A549 (cell line): ENCODE data around the gene TRAPPC6A. TPM values are rescaled to one million over a fixed set of nuclear protein-coding genes. Genes with fewer than 3 reads are reported as not detected.

ENCODE experiments used
- ATAC-seq, 2 experiments: fragments of 200-7000 bp in 1 of 2; fragments of >200 bp in 1 of 2; cut with Nextera tagmentation in 1 of 2; cut with Tn5 transposase in 1 of 2; 3 replicates each; pipeline versions ENCODE4 v1.8.0 to v1.9.1; 2018 to 2020; ENCODE audit warnings: mild to moderate bottlenecking in 1 of 2, moderate library complexity in 1 of 2
- CTCF ChIA-PET: fragments of 300-600 bp; sonication (Branson Sonifier 250); formaldehyde crosslinking; extraction: SDS; loops from one replicate; lab custom pipeline; 2021; ENCODE audit warnings: antibody characterized with exemption, inconsistent platforms; lab: Yijun Ruan, JAX
- POLR2A ChIA-PET: fragments of 350-600 bp; formaldehyde crosslinking; extraction: SDS; loops from one replicate; lab custom pipeline; 2021; ENCODE audit warnings: antibody characterized with exemption, inconsistent platforms; lab: Yijun Ruan, JAX
- DNase-seq, 2 experiments: peaks; one replicate each; pipeline versions ENCODE4 v3.0.0 to v3.0.0-alpha.2; 2011 to 2016; ENCODE audit warnings: low read depth in 1 of 2, low spot score in 1 of 2
- FAIRE-seq: peaks from 2 replicates; lab custom pipeline; 2011; peaks lifted over from hg19 to GRCh38; lab: Jason Lieb, UNC
- H3K27ac ChIP-seq, 2 experiments: fragments of >200 bp; sonication (Bioruptor Twin); formaldehyde crosslinking; 3 replicates each; pipeline ENCODE4 v1.5.1; 2016 to 2017
- H3K4me1 ChIP-seq: fragments of >200 bp; sonication (Bioruptor Twin); formaldehyde crosslinking; 3 replicates; pipeline ENCODE4 v1.6.1; 2016
- H3K4me2 ChIP-seq: fragments of >200 bp; sonication (Bioruptor Twin); formaldehyde crosslinking; 3 replicates; pipeline ENCODE4 v1.6.1; 2016
- H3K4me3 ChIP-seq: fragments of >200 bp; sonication (Bioruptor Twin); formaldehyde crosslinking; 3 replicates; pipeline ENCODE4 v1.5.1; 2016
- H3K9me3 ChIP-seq: fragments of >200 bp; sonication (Bioruptor Twin); formaldehyde crosslinking; 3 replicates; pipeline ENCODE4 v1.6.1; 2016
- CHD4 ChIP-seq: fragments of 200-600 bp; sonication (generic); IDR thresholded peaks from 2 replicates; pipeline ENCODE4 v1.6.1; 2016; ENCODE audit warnings: antibody characterized with exemption, mild to moderate bottlenecking, borderline replicate concordance
- EHF ChIP-seq: fragments of 250-450 bp; sonication (Bioruptor Pico); IDR thresholded peaks from 2 replicates; pipeline ENCODE4 v1.5.0; 2020; ENCODE audit warnings: mild to moderate bottlenecking
- ESRRA ChIP-seq: fragments of 150-350 bp; IDR thresholded peaks from 2 replicates; pipeline ENCODE4 v1.6.1; 2014; ENCODE audit warnings: mild to moderate bottlenecking, low read length, borderline replicate concordance
- GATA3 ChIP-seq: IDR thresholded peaks from 2 replicates; pipeline ENCODE4 v1.6.1; 2012; ENCODE audit warnings: borderline replicate concordance
- HDAC2 ChIP-seq: fragments of 200-600 bp; sonication (generic); IDR thresholded peaks from 2 replicates; pipeline ENCODE4 v1.6.1; 2016
- HOXA7 ChIP-seq: fragments of 250-450 bp; sonication (Bioruptor Pico); IDR thresholded peaks from 2 replicates; pipeline ENCODE4 v1.5.0; 2020; ENCODE audit warnings: mild to moderate bottlenecking, moderate library complexity
- KDM1A ChIP-seq: fragments of 200-600 bp; sonication (generic); IDR thresholded peaks from 2 replicates; pipeline ENCODE4 v1.6.1; 2016; ENCODE audit warnings: low read depth, mild to moderate bottlenecking
- KDM5A ChIP-seq: fragments of 200-600 bp; sonication (generic); IDR thresholded peaks from 2 replicates; pipeline ENCODE4 v1.6.1; 2016; ENCODE audit warnings: antibody characterized with exemption, mild to moderate bottlenecking
- MYC ChIP-seq: IDR thresholded peaks from 2 replicates; pipeline ENCODE4 v1.6.1; 2012; ENCODE audit warnings: mild to moderate bottlenecking, inconsistent platforms, low read length, improper control_type of control experiment, borderline replicate concordance
- NFE2L2 ChIP-seq: fragments of 150-350 bp; conservative IDR thresholded peaks from 2 replicates; pipeline ENCODE4 v1.6.1; 2014; ENCODE audit warnings: low read length
- NR3C1 ChIP-seq: fragments of >200 bp; sonication (Bioruptor Twin); formaldehyde crosslinking; IDR thresholded peaks from 3 replicates; pipeline ENCODE4 v1.6.1; 2017
- POLR2A ChIP-seq: IDR thresholded peaks from 2 replicates; pipeline ENCODE4 v1.6.1; 2012; ENCODE audit warnings: mild to moderate bottlenecking, low read length
- POLR2AphosphoS2 ChIP-seq: conservative IDR thresholded peaks from 2 replicates; pipeline ENCODE4 v1.6.1; 2012; ENCODE audit warnings: low read length, improper control_type of control experiment, inconsistent platforms
- RAD21 ChIP-seq, 2 experiments: fragments of >200 bp in 1 of 2; sonication (Bioruptor Twin) in 1 of 2; formaldehyde crosslinking in 1 of 2; IDR thresholded peaks in 1 of 2; conservative IDR thresholded peaks in 1 of 2; 2 replicates in 1 of 2; 3 replicates in 1 of 2; pipeline ENCODE4 v1.6.1; 2012 to 2018; ENCODE audit warnings: inconsistent platforms in 1 of 2
- SMC3 ChIP-seq: fragments of >200 bp; sonication (Bioruptor Twin); formaldehyde crosslinking; IDR thresholded peaks from 3 replicates; pipeline ENCODE4 v1.6.1; 2018; ENCODE audit warnings: inconsistent platforms
- TP53 ChIP-seq: fragments of 250-450 bp; sonication (Bioruptor Pico); IDR thresholded peaks from 2 replicates; pipeline ENCODE4 v1.5.0; 2021; ENCODE audit warnings: mild to moderate bottlenecking, moderate library complexity
- ZC3H11A ChIP-seq: fragments of 450-650 bp; IDR thresholded peaks from 2 replicates; pipeline ENCODE4 v1.6.1; 2014; ENCODE audit warnings: antibody characterized with exemption, mild to moderate bottlenecking
- ZFP36 ChIP-seq: fragments of 450-650 bp; IDR thresholded peaks from 2 replicates; pipeline ENCODE4 v1.6.1; 2014; ENCODE audit warnings: borderline replicate concordance; ENCODE audit not compliant: partially characterized antibody
- ZNF302 ChIP-seq: fragments of 250-450 bp; sonication (Bioruptor Pico); IDR thresholded peaks from 2 replicates; pipeline ENCODE4 v1.9.0; 2021; ENCODE audit warnings: inconsistent platforms, mild to moderate bottlenecking, moderate library complexity
- ZSCAN20 ChIP-seq: fragments of 250-450 bp; sonication (Bioruptor Pico); IDR thresholded peaks from 2 replicates; pipeline ENCODE4 v1.8.0; 2022; ENCODE audit warnings: mild to moderate bottlenecking, moderate library complexity
- WGBS: methylation state at CpG from one replicate; pipeline ENCODE4 v1.1.6; 2017; ENCODE audit errors: missing lambda C conversion rate; 5-methylcytosine and 5-hydroxymethylcytosine counted together
- polyA plus RNA-seq, 4 experiments: library from polyadenylated mRNA; depleted of rRNA in 3 of 4; stranded (reverse); fragments of >200 nt; fragmentation: RNase III in 1 of 4; extraction: RNeasy Plus Mini Kit Qiagen cat#74134 plus additional on column Dnase treatment in 1 of 4; gene quantifications; 2 replicates in 3 of 4; 3 replicates in 1 of 4; pipeline ENCODE4 v1.2.3, GENCODE V29; 2011 to 2017
- TF ChIP-seq, protein P1 (sequence below): fragments of 200-600 bp; sonication (generic); IDR thresholded peaks from 2 replicates; pipeline ENCODE4 v1.6.1; 2016; ENCODE audit warnings: antibody characterized with exemption, mild to moderate bottlenecking, moderate library complexity
- TF ChIP-seq, protein P2 (sequence below): fragments of 450-650 bp; IDR thresholded peaks from 2 replicates; pipeline ENCODE4 v1.6.1; 2014; ENCODE audit warnings: antibody characterized with exemption
- TF ChIP-seq, protein P3 (sequence below): fragments of >200 bp; sonication (Bioruptor Twin); formaldehyde crosslinking; IDR thresholded peaks from 3 replicates; pipeline ENCODE4 v1.5.1; 2016

Gene TRAPPC6A
- polyA plus RNA-seq, 2 of the 4 experiments (the other 2 are of a cell fraction), result 28.5 to 29.8 TPM

DNA sequence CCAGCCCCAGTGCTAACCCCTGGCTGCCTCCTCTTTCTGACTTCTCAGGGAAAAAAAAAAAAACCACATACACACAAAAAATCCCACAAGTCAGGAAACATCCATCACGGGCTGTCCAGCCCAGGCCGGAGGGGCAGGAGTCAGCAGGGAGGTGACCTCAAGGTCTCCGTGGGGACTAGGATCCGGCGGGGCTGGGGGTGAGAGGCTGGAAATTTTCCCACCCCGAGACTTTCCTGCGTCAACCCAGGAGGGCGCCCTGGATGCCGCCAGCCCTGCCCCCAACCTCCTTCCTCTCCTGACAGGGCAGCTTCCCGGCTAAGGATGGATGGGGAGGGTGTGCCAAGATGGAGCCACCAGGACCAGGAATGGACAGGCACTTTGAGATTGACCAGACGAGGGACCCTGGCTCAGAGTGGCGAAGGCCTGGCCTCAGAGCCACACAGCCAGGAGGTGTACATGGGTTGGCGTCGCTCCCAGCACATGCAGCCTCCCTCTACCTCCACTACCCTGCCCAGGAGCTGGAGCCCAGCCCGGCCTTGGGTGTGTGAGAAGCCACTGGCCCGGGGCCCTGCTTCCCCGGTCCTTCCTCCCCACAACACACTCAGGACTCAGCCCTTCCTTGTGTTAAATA, 33.8 kb upstream of the TRAPPC6A start (continued):
- TF ChIP-seq, protein P1, sequence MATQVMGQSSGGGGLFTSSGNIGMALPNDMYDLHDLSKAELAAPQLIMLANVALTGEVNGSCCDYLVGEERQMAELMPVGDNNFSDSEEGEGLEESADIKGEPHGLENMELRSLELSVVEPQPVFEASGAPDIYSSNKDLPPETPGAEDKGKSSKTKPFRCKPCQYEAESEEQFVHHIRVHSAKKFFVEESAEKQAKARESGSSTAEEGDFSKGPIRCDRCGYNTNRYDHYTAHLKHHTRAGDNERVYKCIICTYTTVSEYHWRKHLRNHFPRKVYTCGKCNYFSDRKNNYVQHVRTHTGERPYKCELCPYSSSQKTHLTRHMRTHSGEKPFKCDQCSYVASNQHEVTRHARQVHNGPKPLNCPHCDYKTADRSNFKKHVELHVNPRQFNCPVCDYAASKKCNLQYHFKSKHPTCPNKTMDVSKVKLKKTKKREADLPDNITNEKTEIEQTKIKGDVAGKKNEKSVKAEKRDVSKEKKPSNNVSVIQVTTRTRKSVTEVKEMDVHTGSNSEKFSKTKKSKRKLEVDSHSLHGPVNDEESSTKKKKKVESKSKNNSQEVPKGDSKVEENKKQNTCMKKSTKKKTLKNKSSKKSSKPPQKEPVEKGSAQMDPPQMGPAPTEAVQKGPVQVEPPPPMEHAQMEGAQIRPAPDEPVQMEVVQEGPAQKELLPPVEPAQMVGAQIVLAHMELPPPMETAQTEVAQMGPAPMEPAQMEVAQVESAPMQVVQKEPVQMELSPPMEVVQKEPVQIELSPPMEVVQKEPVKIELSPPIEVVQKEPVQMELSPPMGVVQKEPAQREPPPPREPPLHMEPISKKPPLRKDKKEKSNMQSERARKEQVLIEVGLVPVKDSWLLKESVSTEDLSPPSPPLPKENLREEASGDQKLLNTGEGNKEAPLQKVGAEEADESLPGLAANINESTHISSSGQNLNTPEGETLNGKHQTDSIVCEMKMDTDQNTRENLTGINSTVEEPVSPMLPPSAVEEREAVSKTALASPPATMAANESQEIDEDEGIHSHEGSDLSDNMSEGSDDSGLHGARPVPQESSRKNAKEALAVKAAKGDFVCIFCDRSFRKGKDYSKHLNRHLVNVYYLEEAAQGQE, result no peak
- TF ChIP-seq TP53 (CRISPR knock-in tag), result no peak
- no peak for TF ChIP-seq EHF (CRISPR knock-in tag)

DNA sequence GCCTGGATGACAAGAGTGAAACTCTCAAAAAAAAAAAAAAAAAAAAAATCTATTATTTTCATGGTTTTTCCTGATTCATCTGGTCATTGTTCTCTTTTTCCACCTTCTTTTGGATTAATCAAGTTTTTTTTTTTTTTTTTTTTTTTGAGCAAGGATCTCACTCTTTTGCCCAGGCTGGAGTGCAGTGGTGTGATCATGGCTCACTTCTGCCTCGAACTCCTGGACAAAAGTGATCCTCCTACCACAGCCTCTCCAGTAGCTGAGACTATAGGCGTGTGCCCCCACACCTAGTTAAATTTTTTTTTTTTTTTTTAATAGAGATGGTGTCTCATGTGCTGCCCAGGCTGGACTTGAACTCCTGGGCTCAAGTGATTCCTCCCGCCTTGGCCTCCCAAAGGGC, 28.3 kb upstream of the TRAPPC6A start:
- ChIA-PET CTCF (interaction anchor here (0.6 to 1.2 kb wide), 4 partner anchors 50 to 214 kb away, joined by 3 to 4 read pairs (median 3); no protein-coding TSS in a partner anchor), POLR2A (no interaction called here)
- 67% methylated on average over 3 of the region's 3 CpGs for WGBS
- no peak overlapping the region for H3K4me3 ChIP-seq
- peaks cover 13% of the 10 kb centered on the region; the same call in 2 of the 3 replicates for H3K4me1 ChIP-seq
- TF ChIP-seq, protein P1, result no peak
- TF ChIP-seq SMC3 (no peak), KDM5A (no peak), RAD21 (conservative IDR thresholded peaks at IDR 0.05 in 1 of 2, IDR thresholded peaks at IDR 0.05 in 1 of 2) (no peak), KDM1A (no peak), ZFP36 (no peak), NFE2L2 (no peak), POLR2AphosphoS2 (no peak), HOXA7 (CRISPR knock-in tag) (no peak)
- TF ChIP-seq, protein P2, sequence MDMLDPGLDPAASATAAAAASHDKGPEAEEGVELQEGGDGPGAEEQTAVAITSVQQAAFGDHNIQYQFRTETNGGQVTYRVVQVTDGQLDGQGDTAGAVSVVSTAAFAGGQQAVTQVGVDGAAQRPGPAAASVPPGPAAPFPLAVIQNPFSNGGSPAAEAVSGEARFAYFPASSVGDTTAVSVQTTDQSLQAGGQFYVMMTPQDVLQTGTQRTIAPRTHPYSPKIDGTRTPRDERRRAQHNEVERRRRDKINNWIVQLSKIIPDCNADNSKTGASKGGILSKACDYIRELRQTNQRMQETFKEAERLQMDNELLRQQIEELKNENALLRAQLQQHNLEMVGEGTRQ, result no peak
- H3K9me3 ChIP-seq, result no peaks in the 10 kb centered on the region
- H3K27ac ChIP-seq, result no peak overlapping the region
- DNase-seq (no peak), ATAC-seq (no peak), FAIRE-seq (no peak)
- H3K4me2 ChIP-seq, result no peak overlapping the region

DNA sequence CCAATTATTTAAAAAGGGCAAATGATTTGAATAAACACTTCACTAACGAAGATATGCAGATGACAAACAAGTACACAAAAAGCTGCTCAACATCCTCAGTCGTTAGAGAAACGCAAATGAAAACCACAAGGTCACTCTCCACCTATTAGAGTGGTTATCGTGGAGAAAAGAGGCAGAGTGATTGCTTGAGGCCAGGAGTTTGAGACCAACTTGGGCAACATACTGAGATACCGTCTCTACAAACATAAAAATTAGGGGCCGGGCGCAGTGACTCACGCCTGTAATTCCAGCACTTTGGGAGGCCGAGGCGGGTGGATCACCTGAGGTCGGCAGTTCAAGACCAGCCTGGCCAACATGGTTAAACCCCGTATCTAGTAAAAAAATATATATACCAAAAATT, 27.8 kb upstream of the TRAPPC6A start:
- ChIA-PET POLR2A (no interaction called here), CTCF (interaction anchor here (0.6 to 1.2 kb wide), 2 partner anchors 86 to 140 kb away, joined by 3 to 4 read pairs; no protein-coding TSS in a partner anchor)
- H3K9me3 ChIP-seq, result no peaks in the 10 kb centered on the region
- no peak overlapping the region for H3K4me3 ChIP-seq
- FAIRE-seq (no peak), ATAC-seq (no peak), DNase-seq (no peak)
- WGBS, result 53% methylated on average over 12 of the region's 12 CpGs
- H3K27ac ChIP-seq, result no peak overlapping the region
- H3K4me1 ChIP-seq, result peaks cover 11% of the 10 kb centered on the region; the same call in 2 of the 3 replicates
- H3K4me2 ChIP-seq, result no peak overlapping the region
- no peak for TF ChIP-seq NFE2L2
- TF ChIP-seq, protein P2, result no peak
- no peak for TF ChIP-seq NR3C1
- TF ChIP-seq POLR2A, result no peak
- TF ChIP-seq GATA3, result no peak
- TF ChIP-seq, protein P3, sequence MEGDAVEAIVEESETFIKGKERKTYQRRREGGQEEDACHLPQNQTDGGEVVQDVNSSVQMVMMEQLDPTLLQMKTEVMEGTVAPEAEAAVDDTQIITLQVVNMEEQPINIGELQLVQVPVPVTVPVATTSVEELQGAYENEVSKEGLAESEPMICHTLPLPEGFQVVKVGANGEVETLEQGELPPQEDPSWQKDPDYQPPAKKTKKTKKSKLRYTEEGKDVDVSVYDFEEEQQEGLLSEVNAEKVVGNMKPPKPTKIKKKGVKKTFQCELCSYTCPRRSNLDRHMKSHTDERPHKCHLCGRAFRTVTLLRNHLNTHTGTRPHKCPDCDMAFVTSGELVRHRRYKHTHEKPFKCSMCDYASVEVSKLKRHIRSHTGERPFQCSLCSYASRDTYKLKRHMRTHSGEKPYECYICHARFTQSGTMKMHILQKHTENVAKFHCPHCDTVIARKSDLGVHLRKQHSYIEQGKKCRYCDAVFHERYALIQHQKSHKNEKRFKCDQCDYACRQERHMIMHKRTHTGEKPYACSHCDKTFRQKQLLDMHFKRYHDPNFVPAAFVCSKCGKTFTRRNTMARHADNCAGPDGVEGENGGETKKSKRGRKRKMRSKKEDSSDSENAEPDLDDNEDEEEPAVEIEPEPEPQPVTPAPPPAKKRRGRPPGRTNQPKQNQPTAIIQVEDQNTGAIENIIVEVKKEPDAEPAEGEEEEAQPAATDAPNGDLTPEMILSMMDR, result no peak
- no peak for TF ChIP-seq ZFP36
- TF ChIP-seq POLR2AphosphoS2, result no peak
- no peak for TF ChIP-seq HDAC2
- no peak for TF ChIP-seq ESRRA
- TF ChIP-seq ZSCAN20 (CRISPR knock-in tag), result no peak
- no peak for TF ChIP-seq MYC
- TF ChIP-seq ZC3H11A, result no peak
- TF ChIP-seq ZNF302, result no peak
- TF ChIP-seq CHD4, result no peak
